GM23338 (cell line): ENCODE results near the gene HIVEP3. TPM values are rescaled to one million over a fixed set of nuclear protein-coding genes. Genes with fewer than 3 reads are reported as not detected.

Source experiments
- ATAC-seq: fragments of 200-7000 bp; cut with Tn5 transposase; 3 replicates; pipeline ENCODE4 v1.9.1; 2020
- DNase-seq: peaks from one replicate; pipeline ENCODE4 v3.0.0-alpha.2; 2015; ENCODE audit warnings: low spot score
- H2AFZ ChIP-seq: fragments of 200-600 bp; sonication (generic); 2 replicates; pipeline ENCODE4 v1.8.0; 2016; ENCODE audit warnings: antibody characterized with exemption, mild to moderate bottlenecking, moderate library complexity
- H3F3A ChIP-seq: fragments of 200-600 bp; sonication (generic); replicated peaks from 2 replicates; pipeline ENCODE4 v1.8.0; 2017; ENCODE audit warnings: antibody characterized with exemption, mixed run types, low read depth
- H3K27ac ChIP-seq: fragments of 200-600 bp; sonication (generic); 2 replicates; pipeline ENCODE4 v1.6.1; 2016; ENCODE audit warnings: low read depth
- H3K27me3 ChIP-seq: fragments of 200-600 bp; sonication (generic); 2 replicates; pipeline ENCODE4 v1.8.0; 2016; ENCODE audit warnings: mild to moderate bottlenecking, mixed run types, moderate library complexity; ENCODE audit not compliant: insufficient read depth
- H3K36me3 ChIP-seq: fragments of 200-600 bp; sonication (generic); 2 replicates; pipeline ENCODE4 v1.8.0; 2016; ENCODE audit warnings: mild to moderate bottlenecking; ENCODE audit not compliant: insufficient read depth
- H3K4me1 ChIP-seq: fragments of 200-600 bp; sonication (generic); 2 replicates; pipeline ENCODE4 v1.8.0; 2016; ENCODE audit warnings: mild to moderate bottlenecking, moderate library complexity; ENCODE audit not compliant: insufficient read depth
- H3K4me2 ChIP-seq: fragments of 200-600 bp; sonication (generic); 2 replicates; pipeline ENCODE4 v1.7.1; 2017; ENCODE audit warnings: mixed run types
- H3K4me3 ChIP-seq: fragments of 200-600 bp; sonication (generic); 2 replicates; pipeline ENCODE4 v1.6.1; 2016; ENCODE audit warnings: mixed run types
- H3K79me2 ChIP-seq: fragments of 200-600 bp; sonication (generic); replicated peaks from 2 replicates; pipeline ENCODE4 v1.8.0; 2017; ENCODE audit warnings: mild to moderate bottlenecking; ENCODE audit not compliant: insufficient read depth
- H3K9me2 ChIP-seq: fragments of 200-600 bp; sonication (generic); 2 replicates; pipeline ENCODE4 v1.8.0; 2017; ENCODE audit not compliant: insufficient read depth
- H4K20me1 ChIP-seq: fragments of 200-600 bp; sonication (generic); replicated peaks from 2 replicates; pipeline ENCODE4 v1.8.0; 2017; ENCODE audit warnings: mild to moderate bottlenecking; ENCODE audit not compliant: insufficient read depth
- H3K27ac Mint-ChIP-seq: 2 replicates; pipeline ENCODE4 v1.8.0; 2020; ENCODE audit warnings: inconsistent platforms, mild to moderate bottlenecking, moderate library complexity, mixed read lengths
- H3K27me3 Mint-ChIP-seq: 3 replicates; pipeline ENCODE4 v1.8.0; 2022; ENCODE audit warnings: low read depth, mild to moderate bottlenecking, moderate library complexity, mixed read lengths, inconsistent platforms; ENCODE audit not compliant: insufficient read depth, poor library complexity
- H3K36me3 Mint-ChIP-seq: 3 replicates; pipeline ENCODE4 v1.8.0; 2021; ENCODE audit warnings: low read depth, mild to moderate bottlenecking, inconsistent platforms, moderate library complexity, mixed read lengths
- H3K4me1 Mint-ChIP-seq: 3 replicates; pipeline ENCODE4 v1.8.0; 2020; ENCODE audit warnings: mild to moderate bottlenecking, inconsistent platforms, mixed read lengths
- H3K4me3 Mint-ChIP-seq: 3 replicates; pipeline ENCODE4 v1.8.0; 2021; ENCODE audit warnings: moderate library complexity, mild to moderate bottlenecking, inconsistent platforms, mixed read lengths
- H3K9me3 Mint-ChIP-seq: 3 replicates; pipeline ENCODE4 v1.8.0; 2020; ENCODE audit warnings: moderate library complexity, mild to moderate bottlenecking, inconsistent platforms, mixed read lengths
- CTCF ChIP-seq, 2 experiments: fragments of 200-600 bp in 1 of 2; sonication (generic) in 1 of 2; conservative IDR thresholded peaks; 2 replicates each; pipeline versions ENCODE4 v1.5.1 to v1.6.1; 2016 to 2017; ENCODE audit warnings: antibody characterized with exemption in 2 of 2, low read depth in 2 of 2, mild to moderate bottlenecking in 2 of 2, moderate library complexity in 1 of 2
- ETS1 ChIP-seq: IDR thresholded peaks from 2 replicates; pipeline ENCODE4 v1.6.1; 2016; ENCODE audit warnings: antibody characterized with exemption
- EZH2 ChIP-seq: fragments of 200-600 bp; sonication (generic); IDR thresholded peaks from one replicate; pipeline ENCODE4 v1.8.0; 2017; ENCODE audit warnings: antibody characterized with exemption, mild to moderate bottlenecking, low read depth; ENCODE audit not compliant: unreplicated experiment
- JUNB ChIP-seq: IDR thresholded peaks from one replicate; pipeline ENCODE4 v1.6.1; 2016; ENCODE audit warnings: antibody characterized with exemption; ENCODE audit not compliant: unreplicated experiment
- NANOG ChIP-seq: IDR thresholded peaks from 2 replicates; pipeline ENCODE4 v1.6.1; 2016; ENCODE audit warnings: antibody characterized with exemption, borderline replicate concordance
- ZNF114 ChIP-seq: fragments of 250-450 bp; sonication (Bioruptor Pico); IDR thresholded peaks from 2 replicates; pipeline ENCODE4 v1.5.0; 2020; ENCODE audit warnings: mild to moderate bottlenecking, moderate library complexity
- ZNF331 ChIP-seq: fragments of 250-450 bp; sonication (Bioruptor Pico); IDR thresholded peaks from 2 replicates; pipeline ENCODE4 v1.5.0; 2020; ENCODE audit warnings: low read depth, mild to moderate bottlenecking, moderate library complexity
- polyA plus RNA-seq: library from polyadenylated mRNA; unstranded; fragments of >200 nt; fragmentation: Nextera tagmentation; extraction: Ambion mirVana; gene quantifications from 2 replicates; pipeline ENCODE4 v1.2.1, GENCODE V29; 2016
- total RNA-seq: library from RNA; depleted of rRNA; stranded (reverse); fragments of >200 nt; shearing (Covaris generic); gene quantifications from 2 replicates; pipeline ENCODE4 v1.2.3, GENCODE V29; 2014
- TF ChIP-seq, protein P1 (sequence below): IDR thresholded peaks from one replicate; pipeline ENCODE4 v1.6.1; 2018; ENCODE audit warnings: antibody characterized with exemption; ENCODE audit not compliant: unreplicated experiment

HIVEP3 gene
- total and polyA plus RNA-seq, 2 experiments from 2014 or later = 0.14 to 0.24 TPM

GRCh38 chr1:41672173-41672572 lies 246.5 kb downstream of the HIVEP3 start:
- no peak overlapping the region for H2AFZ ChIP-seq
- H3K4me2 ChIP-seq = no peak overlapping the region

More at GRCh38 chr1:41672173-41672572, 246.5 kb downstream of the HIVEP3 start:
- H3K4me3 Mint-ChIP-seq = no peak overlapping the region
- no peaks in the 10 kb centered on the region for H3K9me3 Mint-ChIP-seq
- Histone ChIP-seq H4K20me1 (no peaks in the 10 kb centered on the region), H3K4me3 (no peak overlapping the region), H3K4me1 (no peaks in the 10 kb centered on the region), H3K79me2 (no peaks in the 10 kb centered on the region), H3F3A (no peaks in the 10 kb centered on the region), H3K27ac (no peak overlapping the region), H3K9me2 (no peaks in the 10 kb centered on the region), H3K36me3 (no peaks in the 10 kb centered on the region), H3K27me3 (no peaks in the 10 kb centered on the region)
- DNase-seq (no peak), ATAC-seq (no peak)
- TF ChIP-seq NANOG (no peak), ZNF114 (CRISPR knock-in tag) (no peak), CTCF (conservative IDR thresholded peaks at IDR 0.05; ENCODE audit: low read depth in 2 of 2) (no peak), ZNF331 (CRISPR knock-in tag) (no peak), ETS1 (no peak), JUNB (no peak), EZH2 (no peak)
- TF ChIP-seq, protein P1, sequence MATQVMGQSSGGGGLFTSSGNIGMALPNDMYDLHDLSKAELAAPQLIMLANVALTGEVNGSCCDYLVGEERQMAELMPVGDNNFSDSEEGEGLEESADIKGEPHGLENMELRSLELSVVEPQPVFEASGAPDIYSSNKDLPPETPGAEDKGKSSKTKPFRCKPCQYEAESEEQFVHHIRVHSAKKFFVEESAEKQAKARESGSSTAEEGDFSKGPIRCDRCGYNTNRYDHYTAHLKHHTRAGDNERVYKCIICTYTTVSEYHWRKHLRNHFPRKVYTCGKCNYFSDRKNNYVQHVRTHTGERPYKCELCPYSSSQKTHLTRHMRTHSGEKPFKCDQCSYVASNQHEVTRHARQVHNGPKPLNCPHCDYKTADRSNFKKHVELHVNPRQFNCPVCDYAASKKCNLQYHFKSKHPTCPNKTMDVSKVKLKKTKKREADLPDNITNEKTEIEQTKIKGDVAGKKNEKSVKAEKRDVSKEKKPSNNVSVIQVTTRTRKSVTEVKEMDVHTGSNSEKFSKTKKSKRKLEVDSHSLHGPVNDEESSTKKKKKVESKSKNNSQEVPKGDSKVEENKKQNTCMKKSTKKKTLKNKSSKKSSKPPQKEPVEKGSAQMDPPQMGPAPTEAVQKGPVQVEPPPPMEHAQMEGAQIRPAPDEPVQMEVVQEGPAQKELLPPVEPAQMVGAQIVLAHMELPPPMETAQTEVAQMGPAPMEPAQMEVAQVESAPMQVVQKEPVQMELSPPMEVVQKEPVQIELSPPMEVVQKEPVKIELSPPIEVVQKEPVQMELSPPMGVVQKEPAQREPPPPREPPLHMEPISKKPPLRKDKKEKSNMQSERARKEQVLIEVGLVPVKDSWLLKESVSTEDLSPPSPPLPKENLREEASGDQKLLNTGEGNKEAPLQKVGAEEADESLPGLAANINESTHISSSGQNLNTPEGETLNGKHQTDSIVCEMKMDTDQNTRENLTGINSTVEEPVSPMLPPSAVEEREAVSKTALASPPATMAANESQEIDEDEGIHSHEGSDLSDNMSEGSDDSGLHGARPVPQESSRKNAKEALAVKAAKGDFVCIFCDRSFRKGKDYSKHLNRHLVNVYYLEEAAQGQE = no peak
- H3K27me3 Mint-ChIP-seq = peaks cover 16% of the 10 kb centered on the region
- peak overlapping the region; percentile 45 for H3K27ac Mint-ChIP-seq
- H3K36me3 Mint-ChIP-seq = no peaks in the 10 kb centered on the region
- H3K4me1 Mint-ChIP-seq = 0 out of 3 replicates have a peak, but pooled peaks cover 6% of the 10 kb centered on the region
